H1 (cell line): ENCODE data around the gene DAB2IP. TPM values are rescaled to one million over a fixed set of nuclear protein-coding genes. Genes with fewer than 3 reads are reported as not detected.

Experiments
- CTCF ChIA-PET: fragments of 300-600 bp; sonication (Branson Sonifier 250); formaldehyde crosslinking; loops from one replicate; lab custom pipeline; 2021; ENCODE audit not compliant: partially characterized antibody; lab: Charles Lee
- POLR2A ChIA-PET: fragments of 300-600 bp; sonication (Branson Sonifier 250); formaldehyde crosslinking; loops from one replicate; lab custom pipeline; 2021; ENCODE audit warnings: inconsistent platforms; ENCODE audit not compliant: partially characterized antibody; lab: Charles Lee
- DNase-seq, 2 experiments: peaks; one replicate each; pipeline versions ENCODE4 v3.0.0 to v3.0.0-alpha.2; 2010 to 2022; ENCODE audit warnings: low spot score in 2 of 2, low read depth in 1 of 2, mixed read lengths in 1 of 2
- FAIRE-seq: peaks from 2 replicates; lab custom pipeline; 2011; peaks lifted over from hg19 to GRCh38; lab: Jason Lieb, UNC
- H2AFZ ChIP-seq: 2 replicates; pipeline ENCODE4 v1.8.1; 2012; ENCODE audit warnings: low read length, inconsistent platforms
- H2AK5ac ChIP-seq: 2 replicates; pipeline ENCODE4 v1.6.1; 2013; ENCODE audit warnings: low read depth, low read length
- H2BK120ac ChIP-seq: replicated peaks from 2 replicates; pipeline ENCODE3; 2013; ENCODE audit warnings: low read depth, low read length, inconsistent platforms
- H2BK12ac ChIP-seq: 2 replicates; pipeline ENCODE4 v1.6.1; 2013; ENCODE audit warnings: low read depth, low read length
- H2BK15ac ChIP-seq: 2 replicates; pipeline ENCODE4 v1.6.1; 2013; ENCODE audit warnings: low read length
- H2BK20ac ChIP-seq: 2 replicates; pipeline ENCODE4 v1.6.1; 2013; ENCODE audit warnings: low read length
- H2BK5ac ChIP-seq: 2 replicates; pipeline ENCODE4 v1.6.1; 2013; ENCODE audit warnings: low read depth, low read length
- H3K14ac ChIP-seq: 2 replicates; pipeline ENCODE4 v1.6.1; 2013; ENCODE audit warnings: inconsistent platforms; ENCODE audit not compliant: insufficient read length
- H3K18ac ChIP-seq: 2 replicates; pipeline ENCODE4 v1.6.1; 2013; ENCODE audit warnings: low read length; ENCODE audit errors: extremely low read depth
- H3K23ac ChIP-seq: 2 replicates; pipeline ENCODE4 v1.6.1; 2013; ENCODE audit warnings: inconsistent platforms; ENCODE audit not compliant: insufficient read length
- H3K23me2 ChIP-seq: 2 replicates; pipeline ENCODE4 v1.6.1; 2013; ENCODE audit warnings: low read depth, low read length
- H3K27ac ChIP-seq: 2 replicates; pipeline ENCODE4 v1.6.1; 2011; ENCODE audit warnings: low read depth, low read length, inconsistent platforms
- H3K27me3 ChIP-seq, 4 experiments: replicated peaks in 1 of 4; 1 replicate in 1 of 4; 2 replicates in 3 of 4; pipeline versions ENCODE4 v1.6.1 to v1.8.1; 2011 to 2013; ENCODE audit warnings: low read length in 3 of 4, mild to moderate bottlenecking in 3 of 4, inconsistent platforms in 2 of 4, mixed read lengths in 2 of 4, moderate library complexity in 1 of 4; ENCODE audit not compliant: control insufficient read depth in 3 of 4, insufficient read depth in 3 of 4; ENCODE audit errors: extremely low read depth in 1 of 4
- H3K36me3 ChIP-seq, 4 experiments: 2 replicates each; pipeline versions ENCODE4 v1.6.1 to v1.8.1; 2011 to 2013; ENCODE audit warnings: mild to moderate bottlenecking in 4 of 4, low read length in 3 of 4, moderate library complexity in 2 of 4, control low read depth in 1 of 4, inconsistent platforms in 1 of 4; ENCODE audit not compliant: insufficient read depth in 4 of 4, control insufficient read depth in 2 of 4
- H3K4ac ChIP-seq: replicated peaks from 2 replicates; pipeline ENCODE3; 2013; ENCODE audit warnings: low read length, low read depth, mixed read lengths, inconsistent platforms; ENCODE audit not compliant: insufficient read length
- H3K4me1 ChIP-seq, 4 experiments: replicated peaks in 1 of 4; 1 replicate in 1 of 4; 2 replicates in 3 of 4; pipeline versions ENCODE4 v1.6.1 to v1.8.1; 2011 to 2013; ENCODE audit warnings: low read length in 3 of 4, inconsistent platforms in 2 of 4, mixed read lengths in 1 of 4; ENCODE audit not compliant: insufficient read depth in 4 of 4, control insufficient read depth in 3 of 4
- H3K4me2 ChIP-seq, 2 experiments: 2 replicates each; pipeline versions ENCODE4 v1.6.1 to v1.8.1; 2011 to 2013; ENCODE audit warnings: low read depth in 2 of 2, low read length in 2 of 2, control low read depth in 1 of 2, inconsistent platforms in 1 of 2, mild to moderate bottlenecking in 1 of 2; ENCODE audit not compliant: insufficient read depth in 1 of 2
- H3K4me3 ChIP-seq, 4 experiments: fragments of 200-600, 300-600 bp in 1 of 4; sonication (generic), shearing (Covaris generic), sonication (Bioruptor Twin) in 1 of 4; 2 replicates each; pipeline versions ENCODE4 v1.5.1 to v1.8.1; 2011 to 2016; ENCODE audit warnings: low read length in 4 of 4, low read depth in 3 of 4, control low read depth in 2 of 4, inconsistent platforms in 2 of 4, mild to moderate bottlenecking in 2 of 4, mixed read lengths in 1 of 4, moderate library complexity in 1 of 4; ENCODE audit not compliant: insufficient read depth in 2 of 4; ENCODE audit errors: extremely low read depth in 1 of 4
- H3K56ac ChIP-seq: replicated peaks from 2 replicates; pipeline ENCODE3; 2013; ENCODE audit warnings: low read depth, mild to moderate bottlenecking, mixed read lengths, low read length, inconsistent platforms; ENCODE audit not compliant: insufficient read length
- H3K79me1 ChIP-seq: 2 replicates; pipeline ENCODE4 v1.6.1; 2013; ENCODE audit warnings: low read depth, low read length, control low read depth
- H3K79me2 ChIP-seq, 2 experiments: 2 replicates each; pipeline versions ENCODE4 v1.6.1 to v1.8.1; 2012 to 2013; ENCODE audit warnings: low read length in 2 of 2, mild to moderate bottlenecking in 2 of 2, inconsistent platforms in 1 of 2; ENCODE audit not compliant: insufficient read depth in 2 of 2, control insufficient read depth in 1 of 2
- H3K9ac ChIP-seq, 4 experiments: replicated peaks in 1 of 4; 1 replicate in 1 of 4; 2 replicates in 3 of 4; pipeline versions ENCODE4 v1.6.1 to v1.8.1; 2011 to 2013; ENCODE audit warnings: low read depth in 3 of 4, low read length in 3 of 4, control low read depth in 2 of 4, mild to moderate bottlenecking in 2 of 4, moderate library complexity in 2 of 4, inconsistent platforms in 1 of 4; ENCODE audit errors: extremely low read depth in 1 of 4
- H3K9me3 ChIP-seq, 2 experiments: 2 replicates each; pipeline versions ENCODE4 v1.6.1 to v1.8.1; 2012 to 2013; ENCODE audit warnings: mild to moderate bottlenecking in 2 of 2, moderate library complexity in 2 of 2, control low read depth in 1 of 2, inconsistent platforms in 1 of 2, low read depth in 1 of 2, low read length in 1 of 2, mixed read lengths in 1 of 2; ENCODE audit not compliant: insufficient read depth in 2 of 2
- H4K20me1 ChIP-seq, 2 experiments: replicated peaks in 1 of 2; 2 replicates each; pipeline versions ENCODE3 to v1.8.1; 2011 to 2013; ENCODE audit warnings: inconsistent platforms in 2 of 2, low read length in 2 of 2, mild to moderate bottlenecking in 1 of 2; ENCODE audit not compliant: insufficient read depth in 2 of 2, control insufficient read depth in 1 of 2
- H4K5ac ChIP-seq: 2 replicates; pipeline ENCODE4 v1.6.1; 2013; ENCODE audit warnings: low read length, low read depth, mixed read lengths, inconsistent platforms; ENCODE audit not compliant: insufficient read length
- H4K8ac ChIP-seq: 2 replicates; pipeline ENCODE4 v1.8.0; 2013; ENCODE audit warnings: mild to moderate bottlenecking, moderate library complexity, low read length, inconsistent platforms; ENCODE audit not compliant: insufficient read depth; ENCODE audit errors: extremely low read depth
- H4K91ac ChIP-seq: replicated peaks from 2 replicates; pipeline ENCODE3; 2013; ENCODE audit warnings: low read length, mixed read lengths, inconsistent platforms; ENCODE audit not compliant: insufficient read length
- GABPA ChIP-seq: IDR thresholded peaks from 2 replicates; pipeline ENCODE4 v1.6.1; 2011; ENCODE audit warnings: mild to moderate bottlenecking, low read length, moderate library complexity, borderline replicate concordance; ENCODE audit not compliant: insufficient read depth
- MAFK ChIP-seq: IDR thresholded peaks from 2 replicates; pipeline ENCODE4 v1.6.1; 2012; ENCODE audit warnings: low read depth, mild to moderate bottlenecking, improper control_type of control experiment, low read length
- RBBP5 ChIP-seq: IDR thresholded peaks from 2 replicates; pipeline ENCODE4 v1.7.1; 2012; ENCODE audit warnings: low read depth, mild to moderate bottlenecking, inconsistent platforms, low read length, moderate library complexity, borderline replicate concordance
- TAF1 ChIP-seq: IDR thresholded peaks from 2 replicates; pipeline ENCODE4 v1.6.1; 2011; ENCODE audit warnings: mild to moderate bottlenecking, low read depth, low read length
- TEAD4 ChIP-seq: IDR thresholded peaks from 2 replicates; pipeline ENCODE4 v1.6.1; 2012; ENCODE audit warnings: low read depth, low read length, inconsistent platforms, mixed read lengths
- WGBS, 2 experiments: shearing (Covaris generic) in 1 of 2; methylation state at CpG; one replicate each; pipeline versions ENCODE4 v1.1.6 to v1.1.7; 2013 to 2015; ENCODE audit warnings: low lambda C conversion rate in 2 of 2, mixed read lengths in 2 of 2, inconsistent platforms in 1 of 2, low coverage in 1 of 2, missing lambda C conversion rate in 1 of 2; ENCODE audit not compliant: insufficient replicate concordance in 2 of 2, insufficient coverage in 1 of 2, insufficient read length in 1 of 2; ENCODE audit errors: extremely low coverage in 1 of 2, missing lambda C conversion rate in 1 of 2; 5-methylcytosine and 5-hydroxymethylcytosine counted together
- polyA plus RNA-seq, 7 experiments: library from polyadenylated mRNA; depleted of rRNA in 3 of 7; stranded (reverse) in 5 of 7; unstranded in 2 of 7; fragments of >200 nt in 5 of 7; fragments of 200-250 nt in 2 of 7; gene quantifications; 1 replicate in 5 of 7; 2 replicates in 1 of 7; 4 replicates in 1 of 7; pipeline versions ENCODE4 v1.2.1 to v1.2.3, GENCODE V29; 2011 to 2013; ENCODE audit warnings: missing spikeins in 2 of 7, mixed read lengths in 2 of 7
- total RNA-seq: library from RNA; stranded (reverse); fragmentation: NEBNext Ultra II Directional; extraction: Animal tissue kit (Norgen Biotek cat#: 25700); gene quantifications from 2 replicates; pipeline ENCODE4 v1.2.1, GENCODE V29; 2021

DAB2IP gene
- total and polyA plus RNA-seq, 2 of the 8 experiments (the other 6 are each of a cell fraction or from before 2014, with no cell fraction given) = 19.7 to 39.5 TPM

DNA sequence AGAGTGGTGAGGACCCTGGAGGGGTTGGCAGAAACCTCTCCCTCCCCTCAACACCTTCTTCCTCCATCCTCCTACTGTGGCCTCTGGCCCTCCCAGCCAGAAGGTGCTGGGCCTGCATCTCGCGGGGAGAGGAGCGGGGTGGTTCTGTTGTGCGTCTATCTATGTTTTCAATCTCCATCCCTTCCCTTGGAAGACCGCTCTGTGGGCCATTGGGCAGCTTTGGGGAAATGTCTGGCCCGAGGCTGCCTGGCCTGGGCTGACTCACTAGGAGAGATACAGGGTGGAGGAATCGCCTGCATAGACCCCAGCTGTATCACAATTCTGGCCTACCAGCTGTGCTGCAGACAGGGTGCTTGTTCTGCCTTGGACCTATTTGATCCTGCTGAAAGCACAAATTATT lies 48.4 kb upstream of the DAB2IP start:
- Histone ChIP-seq H4K20me1 (peaks cover 2 to 21% of the 10 kb centered on the region in 2 experiments), H3K4me3 (no peak overlapping the region), H3K4ac (no peak overlapping the region), H2BK15ac (peak overlapping the region; percentile 81; the same call in 1 of the 2 replicates), H3K36me3 (no peaks in the 10 kb centered on the region), H4K8ac (no peak overlapping the region), H2AFZ (no peak overlapping the region), H2BK20ac (no peak overlapping the region), H2BK5ac (no peak overlapping the region), H3K4me2 (no peak overlapping the region), H2BK12ac (no peak overlapping the region), H3K9ac (no peak overlapping the region; a peak in 2 of 7 replicates), H3K9me3 (no peaks in the 10 kb centered on the region), H3K79me1 (peaks cover 8% of the 10 kb centered on the region), H2AK5ac (0 out of 2 replicates have a peak overlapping the region, but pooled peaks have one; percentile 75), H4K5ac (no peak overlapping the region), H4K91ac (no peak overlapping the region), H3K27ac (no peak overlapping the region), H3K79me2 (peaks cover 0 to 8% of the 10 kb centered on the region in 2 experiments; a peak in 1 of 4 replicates), H2BK120ac (no peak overlapping the region), H3K14ac (no peak overlapping the region), H3K23me2 (peaks cover 11% of the 10 kb centered on the region; the same call in 1 of the 2 replicates), H3K4me1 (peaks cover 3 to 19% (median 7%) of the 10 kb centered on the region in 4 experiments), H3K27me3 (peaks cover 0 to 21% (median 14%) of the 10 kb centered on the region in 4 experiments; a peak in 6 of 7 replicates), H3K56ac (no peak overlapping the region), H3K23ac (no peak overlapping the region), H3K18ac (no peak overlapping the region)
- no peak for FAIRE-seq
- POLR2A ChIA-PET = no interaction called here
- TF ChIP-seq TEAD4 = no peak
- no peak for TF ChIP-seq GABPA
- no peak for TF ChIP-seq TAF1
- no peak for TF ChIP-seq MAFK
- no peak for TF ChIP-seq RBBP5
- CTCF ChIA-PET = interaction anchor here (0.7 to 1.0 kb wide), 2 partner anchors 57 to 59 kb away, joined by 3 read pairs; no protein-coding TSS in a partner anchor
- no peak for DNase-seq
- 90% methylated on average over 7 of the region's 7 CpGs; no CpG with 5 or more reads in 1 of the 2 experiments for WGBS, 2 experiments
